GM12878 (cell line): Measurements from ENCODE around the gene ZNF615. TPM values are rescaled to one million over a fixed set of nuclear protein-coding genes. Genes with fewer than 3 reads are reported as not detected.
"Not testable (repeated sequence)": the region's sequence is repeated elsewhere in the genome, so short reads cannot be mapped to it uniquely, and the experiment has no call there.

Experiments
- ATAC-seq: fragments of 200-7000 bp; cut with Tn5 transposase; 3 replicates; pipeline ENCODE4 v1.9.1; 2020; ENCODE audit warnings: mild to moderate bottlenecking, moderate library complexity
- BruUV-seq: library from RNA; stranded (reverse); fragments of 400-500 nt; replicated peaks from 2 replicates; lab custom pipeline; 2021; lab: Mats Ljungman, UMichigan
- CTCF ChIA-PET: fragments of 300-600 bp; sonication (Branson Sonifier 250); formaldehyde crosslinking; extraction: SDS; loops from one replicate; lab custom pipeline; 2021; ENCODE audit warnings: inconsistent platforms; lab: Yijun Ruan, JAX
- POLR2A ChIA-PET: fragments of 350-600 bp; formaldehyde crosslinking; extraction: SDS; loops from one replicate; lab custom pipeline; 2021; ENCODE audit warnings: inconsistent platforms; lab: Charles Lee
- RAD21 ChIA-PET: fragments of 300-600 bp; sonication (Branson Sonifier 250); formaldehyde crosslinking; loops from one replicate; lab custom pipeline; 2023; ENCODE audit warnings: antibody characterized with exemption; ENCODE audit not compliant: unreplicated experiment; lab: Charles Lee
- SMC1A ChIA-PET: fragments of 300-600 bp; sonication (Branson Sonifier 250); formaldehyde crosslinking; loops from one replicate; lab custom pipeline; 2023; ENCODE audit not compliant: unreplicated experiment, uncharacterized antibody; lab: Charles Lee
- DNase-seq: peaks from one replicate; pipeline ENCODE4 v3.0.0-alpha.2; 2011; ENCODE audit warnings: low read depth, low spot score
- FAIRE-seq: peaks from 3 replicates; lab custom pipeline; 2011; peaks lifted over from hg19 to GRCh38; lab: Jason Lieb, UNC
- H2AFZ ChIP-seq: 2 replicates; pipeline ENCODE4 v1.6.0; 2011; ENCODE audit warnings: low read depth, low read length, control low read depth; ENCODE audit not compliant: control insufficient read depth
- H3K27ac ChIP-seq: 2 replicates; pipeline ENCODE4 v1.5.1; 2011; ENCODE audit warnings: control low read depth; ENCODE audit not compliant: control insufficient read depth, insufficient read depth
- H3K27me3 ChIP-seq, 2 experiments: replicated peaks in 1 of 2; 2 replicates each; pipeline versions ENCODE4 v1.6.0 to v1.6.1; 2011; ENCODE audit warnings: low read length in 1 of 2; ENCODE audit not compliant: control insufficient read depth in 2 of 2, insufficient read depth in 2 of 2
- H3K36me3 ChIP-seq, 2 experiments: 2 replicates each; pipeline ENCODE4 v1.5.1; 2011; ENCODE audit warnings: low read length in 1 of 2; ENCODE audit not compliant: control insufficient read depth in 2 of 2, insufficient read depth in 2 of 2
- H3K4me1 ChIP-seq: 2 replicates; pipeline ENCODE4 v1.6.1; 2011; ENCODE audit warnings: mild to moderate bottlenecking, low read length, moderate library complexity, mixed read lengths; ENCODE audit not compliant: control insufficient read depth, insufficient read depth
- H3K4me2 ChIP-seq: 2 replicates; pipeline ENCODE4 v1.6.0; 2011; ENCODE audit warnings: control low read depth; ENCODE audit not compliant: control insufficient read depth, insufficient read depth
- H3K4me3 ChIP-seq: fragments of 200-600 bp; sonication (generic); 2 replicates; pipeline ENCODE4 v1.5.1; 2016
- H3K79me2 ChIP-seq: 2 replicates; pipeline ENCODE4 v1.6.0; 2011; ENCODE audit warnings: low read length; ENCODE audit not compliant: control insufficient read depth, insufficient read depth
- H3K9ac ChIP-seq: 2 replicates; pipeline ENCODE4 v1.8.0; 2011; ENCODE audit warnings: low read length, control low read depth, mixed read lengths; ENCODE audit not compliant: control insufficient read depth, insufficient read depth
- H3K9me3 ChIP-seq: replicated peaks from 3 replicates; pipeline ENCODE4 v1.5.1; 2011; ENCODE audit warnings: mild to moderate bottlenecking, low read length; ENCODE audit not compliant: control insufficient read depth, insufficient read depth
- H4K20me1 ChIP-seq: 2 replicates; pipeline ENCODE4 v1.6.0; 2011; ENCODE audit not compliant: control insufficient read depth, insufficient read depth
- MEF2B ChIP-seq: fragments of 450-650 bp; IDR thresholded peaks from 2 replicates; pipeline ENCODE4 v1.6.1; 2018; ENCODE audit warnings: mild to moderate bottlenecking, moderate library complexity; ENCODE audit not compliant: partially characterized antibody, poor library complexity, severe bottlenecking
- NBN ChIP-seq: fragments of 450-650 bp; IDR thresholded peaks from 2 replicates; pipeline ENCODE4 v1.6.1; 2016
- PRDM15 ChIP-seq: fragments of 450-650 bp; formaldehyde crosslinking; IDR thresholded peaks from 2 replicates; pipeline ENCODE4 v1.4.0; 2020; ENCODE audit warnings: mild to moderate bottlenecking, moderate library complexity
- RELA ChIP-seq: fragments of 450-650 bp; IDR thresholded peaks from 2 replicates; pipeline ENCODE4 v1.8.0; 2014; ENCODE audit warnings: borderline replicate concordance; ENCODE audit not compliant: partially characterized antibody
- ZSCAN29 ChIP-seq: fragments of 450-650 bp; IDR thresholded peaks from 2 replicates; pipeline ENCODE4 v1.6.1; 2017; ENCODE audit warnings: mild to moderate bottlenecking, moderate library complexity
- WGBS: methylation state at CpG from one replicate; pipeline ENCODE4 v1.1.6; 2016; ENCODE audit warnings: low lambda C conversion rate; ENCODE audit not compliant: insufficient replicate concordance, insufficient coverage; ENCODE audit errors: missing lambda C conversion rate; 5-methylcytosine and 5-hydroxymethylcytosine counted together
- in situ Hi-C: fragments of 300-500 bp; cut with MboI; formaldehyde crosslinking; loops from 9 replicates; pipeline ENCODE4 v1.14.3; 2018; ENCODE audit warnings: mixed read lengths
- intact Hi-C: fragments of 100-400 bp; cut with micrococcal nuclease; formaldehyde crosslinking; loops from one replicate; pipeline ENCODE4 v1.14.2; 2022; ENCODE audit not compliant: unreplicated experiment
- polyA plus RNA-seq, 11 experiments: library from polyadenylated mRNA; depleted of rRNA in 4 of 11; unstranded in 6 of 11; stranded (reverse) in 5 of 11; fragments of >200 nt; fragmentation: Nextera tagmentation in 4 of 11; fragmentation: Illumina TruSeq in 1 of 11; extraction: Ambion mirVana in 4 of 11; extraction: Trizol in 1 of 11; gene quantifications; 1 replicate in 1 of 11; 2 replicates in 10 of 11; pipeline versions ENCODE4 v1.2.1 to v1.2.3, GENCODE V29; 2011 to 2016; ENCODE audit warnings: inconsistent platforms in 2 of 11, missing spikeins in 2 of 11, low read depth in 1 of 11
- total RNA-seq, 4 experiments: library from RNA; depleted of rRNA in 3 of 4; stranded (reverse); fragments of >200 nt in 3 of 4; fragmentation: Illumina TruSeq in 1 of 4; extraction: Trizol in 1 of 4; gene quantifications; 2 replicates each; pipeline versions ENCODE4 v1.2.1 to v1.2.3, GENCODE V29; 2013 to 2021
- TF ChIP-seq, protein P1 (sequence below): IDR thresholded peaks from 2 replicates; pipeline ENCODE4 v1.6.1; 2011; ENCODE audit warnings: mild to moderate bottlenecking, low read depth, low read length, moderate library complexity; ENCODE audit not compliant: insufficient replicate concordance
- TF ChIP-seq, protein P2 (sequence below), 3 experiments: IDR thresholded peaks in 2 of 3; conservative IDR thresholded peaks in 1 of 3; 2 replicates each; pipeline ENCODE4 v1.5.1; 2011; ENCODE audit warnings: low read depth in 3 of 3, low read length in 3 of 3, mild to moderate bottlenecking in 3 of 3, control low read depth in 2 of 3, moderate library complexity in 2 of 3, inconsistent platforms in 1 of 3, mixed read lengths in 1 of 3; ENCODE audit not compliant: control insufficient read depth in 2 of 3, insufficient read depth in 1 of 3; ENCODE audit errors: extremely low read depth in 1 of 3
- TF ChIP-seq, protein P3 (sequence below): IDR thresholded peaks from 2 replicates; pipeline ENCODE4 v1.6.1; 2012; ENCODE audit warnings: low read depth, low read length, improper control_type of control experiment

Gene ZNF615
- total and polyA plus RNA-seq, 10 of the 15 experiments (the other 5 are each of a cell fraction or from before 2014, with no cell fraction given), result 1.7 to 7.2 (median 4.2) TPM

GRCh38 chr19:51957846-51958245 lies 50.2 kb downstream of the ZNF615 start:
- FAIRE-seq, POLR2A ChIA-PET, BruUV-seq, RAD21 ChIA-PET, H3K9me3 ChIP-seq, H4K20me1 ChIP-seq, CTCF ChIA-PET, H3K27ac ChIP-seq, H3K27me3 ChIP-seq, DNase-seq, H3K79me2 ChIP-seq, H3K4me1 ChIP-seq, H2AFZ ChIP-seq, in situ Hi-C loops, intact Hi-C loops, ATAC-seq, H3K4me3 ChIP-seq, SMC1A ChIA-PET, H3K4me2 ChIP-seq, H3K9ac ChIP-seq, H3K36me3 ChIP-seq: not testable (repeated sequence)
- WGBS, result 63% methylated on average over 4 of the region's 4 CpGs

GRCh38 chr19:51948975-51949374 lies 59.0 kb downstream of the ZNF615 start:
- Histone ChIP-seq H3K9me3 (peaks cover 23% of the 10 kb centered on the region), H3K27me3 (no peaks in the 10 kb centered on the region), H3K9ac (no peak overlapping the region), H2AFZ (no peak overlapping the region), H3K4me1 (no peaks in the 10 kb centered on the region), H3K27ac (no peak overlapping the region), H3K4me2 (no peak overlapping the region), H3K4me3 (no peak overlapping the region), H3K36me3 (peaks cover 0 to 4% of the 10 kb centered on the region in 2 experiments; a peak in 1 of 4 replicates), H4K20me1 (no peaks in the 10 kb centered on the region), H3K79me2 (no peaks in the 10 kb centered on the region)
- intact Hi-C loops (no loop called here), in situ Hi-C loops (no loop called here)
- ChIA-PET POLR2A (no interaction called here), SMC1A (no interaction called here), CTCF (no interaction called here), RAD21 (no interaction called here)
- WGBS, result 62% methylated on average over 22 of the region's 25 CpGs
- no TSS peak for BruUV-seq
- DNase-seq, result no peak
- no peak for FAIRE-seq
- no peak for ATAC-seq
- TF ChIP-seq, protein P1, sequence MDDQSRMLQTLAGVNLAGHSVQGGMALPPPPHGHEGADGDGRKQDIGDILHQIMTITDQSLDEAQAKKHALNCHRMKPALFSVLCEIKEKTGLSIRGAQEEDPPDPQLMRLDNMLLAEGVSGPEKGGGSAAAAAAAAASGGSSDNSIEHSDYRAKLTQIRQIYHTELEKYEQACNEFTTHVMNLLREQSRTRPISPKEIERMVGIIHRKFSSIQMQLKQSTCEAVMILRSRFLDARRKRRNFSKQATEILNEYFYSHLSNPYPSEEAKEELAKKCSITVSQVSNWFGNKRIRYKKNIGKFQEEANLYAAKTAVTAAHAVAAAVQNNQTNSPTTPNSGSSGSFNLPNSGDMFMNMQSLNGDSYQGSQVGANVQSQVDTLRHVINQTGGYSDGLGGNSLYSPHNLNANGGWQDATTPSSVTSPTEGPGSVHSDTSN, result no peak
- TF ChIP-seq, protein P2, sequence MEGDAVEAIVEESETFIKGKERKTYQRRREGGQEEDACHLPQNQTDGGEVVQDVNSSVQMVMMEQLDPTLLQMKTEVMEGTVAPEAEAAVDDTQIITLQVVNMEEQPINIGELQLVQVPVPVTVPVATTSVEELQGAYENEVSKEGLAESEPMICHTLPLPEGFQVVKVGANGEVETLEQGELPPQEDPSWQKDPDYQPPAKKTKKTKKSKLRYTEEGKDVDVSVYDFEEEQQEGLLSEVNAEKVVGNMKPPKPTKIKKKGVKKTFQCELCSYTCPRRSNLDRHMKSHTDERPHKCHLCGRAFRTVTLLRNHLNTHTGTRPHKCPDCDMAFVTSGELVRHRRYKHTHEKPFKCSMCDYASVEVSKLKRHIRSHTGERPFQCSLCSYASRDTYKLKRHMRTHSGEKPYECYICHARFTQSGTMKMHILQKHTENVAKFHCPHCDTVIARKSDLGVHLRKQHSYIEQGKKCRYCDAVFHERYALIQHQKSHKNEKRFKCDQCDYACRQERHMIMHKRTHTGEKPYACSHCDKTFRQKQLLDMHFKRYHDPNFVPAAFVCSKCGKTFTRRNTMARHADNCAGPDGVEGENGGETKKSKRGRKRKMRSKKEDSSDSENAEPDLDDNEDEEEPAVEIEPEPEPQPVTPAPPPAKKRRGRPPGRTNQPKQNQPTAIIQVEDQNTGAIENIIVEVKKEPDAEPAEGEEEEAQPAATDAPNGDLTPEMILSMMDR (IDR thresholded peaks at IDR 0.05 in 2 of 3, conservative IDR thresholded peaks at IDR 0.05 in 1 of 3; ENCODE audit: control insufficient read depth in 2 of 3, extremely low read depth in 1 of 3, insufficient read depth in 1 of 3, low read depth in 3 of 3, low read length in 3 of 3), result no peak
- TF ChIP-seq MEF2B, result no peak
- TF ChIP-seq, protein P3, sequence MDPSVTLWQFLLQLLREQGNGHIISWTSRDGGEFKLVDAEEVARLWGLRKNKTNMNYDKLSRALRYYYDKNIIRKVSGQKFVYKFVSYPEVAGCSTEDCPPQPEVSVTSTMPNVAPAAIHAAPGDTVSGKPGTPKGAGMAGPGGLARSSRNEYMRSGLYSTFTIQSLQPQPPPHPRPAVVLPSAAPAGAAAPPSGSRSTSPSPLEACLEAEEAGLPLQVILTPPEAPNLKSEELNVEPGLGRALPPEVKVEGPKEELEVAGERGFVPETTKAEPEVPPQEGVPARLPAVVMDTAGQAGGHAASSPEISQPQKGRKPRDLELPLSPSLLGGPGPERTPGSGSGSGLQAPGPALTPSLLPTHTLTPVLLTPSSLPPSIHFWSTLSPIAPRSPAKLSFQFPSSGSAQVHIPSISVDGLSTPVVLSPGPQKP, result no peak
- TF ChIP-seq PRDM15 (CRISPR knock-in tag), result no peak
- no peak for TF ChIP-seq NBN
- no peak for TF ChIP-seq ZSCAN29
- TF ChIP-seq RELA, result no peak
